Left renal cortex interstitium (tissue), 4 donors: Measurements from ENCODE around the gene LTBP1. TPM values are rescaled to one million over a fixed set of nuclear protein-coding genes. Genes with fewer than 3 reads are reported as not detected.

Experiments
- DNase-seq, 4 donors: peaks; one replicate each; pipeline ENCODE4 v3.0.0-alpha.2; 2013; ENCODE audit warnings: low read depth in 4 of 4, low spot score in 2 of 4, missing footprints in 1 of 4
- polyA plus RNA-seq, 4 donors: library from polyadenylated mRNA; unstranded; fragments of 120-200 nt; gene quantifications; one replicate each; pipeline ENCODE4 v1.2.1, GENCODE V29; 2013; ENCODE audit not compliant: insufficient read length in 4 of 4

LTBP1 gene
- polyA plus RNA-seq, 4 donors: 65.7 to 85.2 (median 76.3) TPM

- no peak for DNase-seq
Observed at GRCh38 chr2:33104052-33104623, 157.4 kb downstream of the LTBP1 start.

- no peak for DNase-seq
Observed at GRCh38 chr2:33104726-33105125, 158.0 kb downstream of the LTBP1 start.

GRCh38 chr2:33106115-33106514 is 159.4 kb downstream of the LTBP1 start:
- no peak for DNase-seq

GRCh38 chr2:33107690-33108482 is 161.1 kb downstream of the LTBP1 start:
- no peak for DNase-seq

GRCh38 chr2:33108483-33109443 is 162.0 kb downstream of the LTBP1 start:
- no peak for DNase-seq

- no peak for DNase-seq
Observed at GRCh38 chr2:33110461-33110860, 163.7 kb downstream of the LTBP1 start.

- DNase-seq: no peak
Observed at GRCh38 chr2:33111002-33111446, 164.3 kb downstream of the LTBP1 start.

GRCh38 chr2:33115196-33115595 is 168.4 kb downstream of the LTBP1 start:
- no peak for DNase-seq

- no peak for DNase-seq
Observed at GRCh38 chr2:33115728-33116127, 169.0 kb downstream of the LTBP1 start.

GRCh38 chr2:33116799-33117198 is 170.0 kb downstream of the LTBP1 start:
- DNase-seq: no peak

GRCh38 chr2:33118651-33119050 is 171.9 kb downstream of the LTBP1 start:
- DNase-seq: no peak

GRCh38 chr2:33121416-33121815 is 174.7 kb downstream of the LTBP1 start:
- DNase-seq: no peak

- DNase-seq: no peak
Observed at GRCh38 chr2:33121925-33122324, 175.2 kb downstream of the LTBP1 start.

- no peak for DNase-seq
Observed at GRCh38 chr2:33122726-33123125, 176.0 kb downstream of the LTBP1 start.

GRCh38 chr2:33123216-33123615 is 176.5 kb downstream of the LTBP1 start:
- DNase-seq: no peak

- no peak for DNase-seq
Observed at GRCh38 chr2:33126552-33126951, 179.8 kb downstream of the LTBP1 start.

- no peak for DNase-seq
Observed at GRCh38 chr2:33126958-33127357, 180.2 kb downstream of the LTBP1 start.

- no peak for DNase-seq
Observed at GRCh38 chr2:33129263-33130053, 182.7 kb downstream of the LTBP1 start.

- DNase-seq: no peak
Observed at GRCh38 chr2:33130054-33130447, 183.3 kb downstream of the LTBP1 start.

GRCh38 chr2:33130544-33130943 is 183.8 kb downstream of the LTBP1 start:
- DNase-seq: no peak
